ENCODE data around the gene DLGAP1. TPM values are rescaled to one million over a fixed set of nuclear protein-coding genes. Genes with fewer than 3 reads are reported as not detected.

The DLGAP1 gene
- total RNA-seq, 1 donor from 2014 or later: 0.05 TPM

GRCh38 chr18:3906116-3906750, 548.9 kb downstream of the DLGAP1 start:
- DNase-seq: no peak
- TF ChIP-seq, protein P1, sequence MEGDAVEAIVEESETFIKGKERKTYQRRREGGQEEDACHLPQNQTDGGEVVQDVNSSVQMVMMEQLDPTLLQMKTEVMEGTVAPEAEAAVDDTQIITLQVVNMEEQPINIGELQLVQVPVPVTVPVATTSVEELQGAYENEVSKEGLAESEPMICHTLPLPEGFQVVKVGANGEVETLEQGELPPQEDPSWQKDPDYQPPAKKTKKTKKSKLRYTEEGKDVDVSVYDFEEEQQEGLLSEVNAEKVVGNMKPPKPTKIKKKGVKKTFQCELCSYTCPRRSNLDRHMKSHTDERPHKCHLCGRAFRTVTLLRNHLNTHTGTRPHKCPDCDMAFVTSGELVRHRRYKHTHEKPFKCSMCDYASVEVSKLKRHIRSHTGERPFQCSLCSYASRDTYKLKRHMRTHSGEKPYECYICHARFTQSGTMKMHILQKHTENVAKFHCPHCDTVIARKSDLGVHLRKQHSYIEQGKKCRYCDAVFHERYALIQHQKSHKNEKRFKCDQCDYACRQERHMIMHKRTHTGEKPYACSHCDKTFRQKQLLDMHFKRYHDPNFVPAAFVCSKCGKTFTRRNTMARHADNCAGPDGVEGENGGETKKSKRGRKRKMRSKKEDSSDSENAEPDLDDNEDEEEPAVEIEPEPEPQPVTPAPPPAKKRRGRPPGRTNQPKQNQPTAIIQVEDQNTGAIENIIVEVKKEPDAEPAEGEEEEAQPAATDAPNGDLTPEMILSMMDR (IDR thresholded peaks at IDR 0.05; ENCODE audit: borderline replicate concordance): no peak
- intact Hi-C loops (cut with micrococcal nuclease): no loop called here

GRCh38 chr18:3903337-3903736, 551.8 kb downstream of the DLGAP1 start:
- no peaks in the 10 kb centered on the region for H3K36me3 ChIP-seq
- H3K4me1 ChIP-seq: peaks cover 8% of the 10 kb centered on the region
- H3K27ac ChIP-seq (replicated peaks): no peak overlapping the region
- TF ChIP-seq, protein P1 (IDR thresholded peaks at IDR 0.05; ENCODE audit: borderline replicate concordance): no peak
- no peaks in the 10 kb centered on the region for H3K27me3 ChIP-seq (ENCODE audit: low read depth)
- intact Hi-C loops (cut with micrococcal nuclease): no loop called here
- H3K9me3 ChIP-seq (replicated peaks): no peaks in the 10 kb centered on the region
- H3K4me3 ChIP-seq: no peak overlapping the region
- DNase-seq: no peak

More at GRCh38 chr18:3906116-3906750, 548.9 kb downstream of the DLGAP1 start:
- H3K36me3 ChIP-seq: no peaks in the 10 kb centered on the region
- no peaks in the 10 kb centered on the region for H3K9me3 ChIP-seq (replicated peaks)
- H3K27ac ChIP-seq (replicated peaks): no peak overlapping the region
- peaks cover 13% of the 10 kb centered on the region for H3K4me1 ChIP-seq
- H3K4me3 ChIP-seq: no peak overlapping the region
- H3K27me3 ChIP-seq (ENCODE audit: low read depth): no peaks in the 10 kb centered on the region

DNA sequence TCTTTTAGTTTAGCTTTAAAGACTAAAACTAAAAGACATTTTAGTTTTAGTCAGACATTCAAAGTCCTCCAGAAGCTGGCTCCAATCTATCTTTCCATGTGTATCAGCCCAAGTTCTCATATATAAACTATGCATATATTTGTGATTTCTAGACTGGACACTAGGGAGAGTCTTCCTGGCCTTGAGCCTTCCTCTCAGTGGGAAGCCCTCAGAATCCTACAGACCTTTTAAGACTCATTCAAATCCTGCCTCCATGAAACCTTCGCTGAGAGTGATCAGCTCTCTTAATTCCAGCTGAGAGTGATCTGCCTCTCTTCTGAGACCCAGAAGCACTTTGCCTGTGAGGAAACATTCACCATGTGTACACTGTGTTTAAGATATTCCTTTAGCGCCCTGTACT, 552.4 kb downstream of the DLGAP1 start:
- H3K4me3 ChIP-seq: no peak overlapping the region
- H3K27ac ChIP-seq (replicated peaks): no peak overlapping the region
- H3K9me3 ChIP-seq (replicated peaks): no peaks in the 10 kb centered on the region
- H3K36me3 ChIP-seq: no peaks in the 10 kb centered on the region
- no peak for DNase-seq
- H3K4me1 ChIP-seq: peaks cover 4% of the 10 kb centered on the region
- TF ChIP-seq, protein P1 (IDR thresholded peaks at IDR 0.05; ENCODE audit: borderline replicate concordance): no peak
- intact Hi-C loops (cut with micrococcal nuclease): no loop called here
- no peaks in the 10 kb centered on the region for H3K27me3 ChIP-seq (ENCODE audit: low read depth)

DNA sequence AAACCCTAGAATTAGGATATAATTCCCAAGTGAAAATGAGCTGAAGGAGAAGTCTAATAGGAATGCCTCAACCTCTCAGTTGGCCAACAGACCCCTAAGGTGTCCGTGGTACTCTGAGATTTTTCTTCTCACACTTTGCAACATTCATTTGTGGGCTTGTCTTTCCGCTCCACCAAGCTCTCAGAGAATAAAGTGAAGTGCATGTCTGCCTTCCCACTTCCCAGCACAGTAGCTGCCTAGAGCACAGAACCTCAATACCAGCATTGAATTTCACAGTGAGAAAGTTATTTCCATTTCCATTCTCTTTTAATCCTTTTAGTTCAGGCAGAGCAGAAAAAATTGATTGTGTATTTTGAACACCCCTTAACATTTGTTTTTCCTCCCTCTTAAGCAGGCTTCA, 553.3 kb downstream of the DLGAP1 start:
- intact Hi-C loops (cut with micrococcal nuclease): no loop called here

DNA sequence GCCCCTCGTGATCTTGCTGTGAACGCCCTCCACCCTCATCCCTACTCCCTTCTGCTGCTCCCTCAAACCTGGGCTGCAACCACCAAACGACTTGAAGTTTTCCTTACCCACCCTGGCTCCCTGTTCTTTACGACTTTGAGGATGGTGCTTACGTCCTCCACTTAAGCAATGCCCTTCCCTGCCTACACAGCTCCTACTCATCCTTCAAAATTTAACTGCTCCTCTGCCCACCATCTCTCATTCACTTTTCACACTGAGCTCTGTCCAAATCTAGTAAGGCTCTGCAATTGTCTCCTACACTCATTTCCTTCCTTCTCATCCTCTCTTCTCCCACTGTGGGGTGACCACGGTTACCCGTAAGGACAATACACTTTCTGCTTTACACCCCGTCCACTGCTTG, 554.1 kb downstream of the DLGAP1 start:
- intact Hi-C loops (cut with micrococcal nuclease): no loop called here
- no peak overlapping the region for H3K4me3 ChIP-seq

More for the DNA sequence above, 553.3 kb downstream of the DLGAP1 start:
- Histone ChIP-seq H3K27ac (replicated peaks) (no peak overlapping the region), H3K36me3 (no peaks in the 10 kb centered on the region), H3K27me3 (ENCODE audit: low read depth) (no peaks in the 10 kb centered on the region), H3K4me3 (no peak overlapping the region), H3K9me3 (replicated peaks) (no peaks in the 10 kb centered on the region), H3K4me1 (no peaks in the 10 kb centered on the region)
- no peak for DNase-seq
- TF ChIP-seq, protein P1 (IDR thresholded peaks at IDR 0.05; ENCODE audit: borderline replicate concordance): no peak

More for the DNA sequence above, 554.1 kb downstream of the DLGAP1 start:
- no peaks in the 10 kb centered on the region for H3K4me1 ChIP-seq
- DNase-seq: no peak
- H3K27ac ChIP-seq (replicated peaks): no peak overlapping the region
- no peaks in the 10 kb centered on the region for H3K36me3 ChIP-seq
- TF ChIP-seq, protein P1 (IDR thresholded peaks at IDR 0.05; ENCODE audit: borderline replicate concordance): no peak
- H3K9me3 ChIP-seq (replicated peaks): no peaks in the 10 kb centered on the region
- no peaks in the 10 kb centered on the region for H3K27me3 ChIP-seq (ENCODE audit: low read depth)
